Esophagus squamous epithelium (tissue), 4 donors: ENCODE data around the gene PEX7.

Experiments used
- POLR2A ChIP-seq, 4 donors: fragments of 450-650 bp; IDR thresholded peaks; one replicate each; pipeline ENCODE4 v1.6.1; 2017; ENCODE audit warnings: antibody characterized with exemption in 4 of 4, mild to moderate bottlenecking in 4 of 4, moderate library complexity in 3 of 4
- TF ChIP-seq, protein P1 (sequence below), 6 experiments: fragments of 450-650 bp in 4 of 6; fragments of 200-600 bp in 2 of 6; sonication (generic) in 2 of 6; IDR thresholded peaks; one replicate each; pipeline ENCODE4 v1.5.1; 2016 to 2019; ENCODE audit warnings: antibody characterized with exemption in 6 of 6, mild to moderate bottlenecking in 4 of 6, moderate library complexity in 4 of 6

DNA sequence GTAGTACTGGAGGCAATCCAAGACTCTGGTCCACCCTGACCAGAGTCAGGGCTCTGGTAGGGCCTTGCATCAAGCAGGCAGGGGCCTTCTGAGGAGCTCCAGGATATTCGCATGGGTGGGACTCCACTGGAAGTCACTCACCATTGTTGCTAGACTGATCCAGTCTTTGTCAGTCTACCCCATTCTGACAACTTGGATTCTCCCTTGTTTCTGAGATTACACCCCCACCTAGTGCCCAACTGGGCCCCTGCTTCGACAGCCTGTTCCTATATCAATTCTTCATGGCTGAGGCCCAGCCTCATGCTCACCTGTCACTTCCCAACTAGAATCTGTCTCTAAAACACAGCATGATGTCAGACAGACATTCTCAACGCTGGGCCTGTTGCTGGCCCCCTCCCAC, 104.9 kb downstream of the PEX7 start:
- no peak for TF ChIP-seq POLR2A (IDR thresholded peaks at IDR 0.05)
- TF ChIP-seq, protein P1, sequence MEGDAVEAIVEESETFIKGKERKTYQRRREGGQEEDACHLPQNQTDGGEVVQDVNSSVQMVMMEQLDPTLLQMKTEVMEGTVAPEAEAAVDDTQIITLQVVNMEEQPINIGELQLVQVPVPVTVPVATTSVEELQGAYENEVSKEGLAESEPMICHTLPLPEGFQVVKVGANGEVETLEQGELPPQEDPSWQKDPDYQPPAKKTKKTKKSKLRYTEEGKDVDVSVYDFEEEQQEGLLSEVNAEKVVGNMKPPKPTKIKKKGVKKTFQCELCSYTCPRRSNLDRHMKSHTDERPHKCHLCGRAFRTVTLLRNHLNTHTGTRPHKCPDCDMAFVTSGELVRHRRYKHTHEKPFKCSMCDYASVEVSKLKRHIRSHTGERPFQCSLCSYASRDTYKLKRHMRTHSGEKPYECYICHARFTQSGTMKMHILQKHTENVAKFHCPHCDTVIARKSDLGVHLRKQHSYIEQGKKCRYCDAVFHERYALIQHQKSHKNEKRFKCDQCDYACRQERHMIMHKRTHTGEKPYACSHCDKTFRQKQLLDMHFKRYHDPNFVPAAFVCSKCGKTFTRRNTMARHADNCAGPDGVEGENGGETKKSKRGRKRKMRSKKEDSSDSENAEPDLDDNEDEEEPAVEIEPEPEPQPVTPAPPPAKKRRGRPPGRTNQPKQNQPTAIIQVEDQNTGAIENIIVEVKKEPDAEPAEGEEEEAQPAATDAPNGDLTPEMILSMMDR (IDR thresholded peaks at IDR 0.05): peak in 1 of 6 experiments; percentile 5
